Liver (tissue), 9 donors: ENCODE measurements around the gene OR4D10. TPM values are rescaled to one million over a fixed set of nuclear protein-coding genes. Genes with fewer than 3 reads are reported as not detected.

Experiments used
- DNase-seq: peaks from one replicate; pipeline ENCODE4 v3.0.0-alpha.2; 2017; ENCODE audit warnings: low spot score
- H3K27ac ChIP-seq, 2 donors: one replicate each; pipeline ENCODE4 v1.7.0; 2013; ENCODE audit warnings: inconsistent platforms in 2 of 2, low read length in 2 of 2, control low read depth in 1 of 2, low read depth in 1 of 2, mild to moderate bottlenecking in 1 of 2
- H3K27me3 ChIP-seq, 4 donors: one replicate each; pipeline versions ENCODE4 v1.6.1 to v1.7.0; 2013; ENCODE audit warnings: low read length in 3 of 4, inconsistent platforms in 1 of 4, mild to moderate bottlenecking in 1 of 4, moderate library complexity in 1 of 4; ENCODE audit not compliant: control insufficient read depth in 4 of 4, insufficient read depth in 4 of 4
- H3K36me3 ChIP-seq, 4 donors: one replicate each; pipeline versions ENCODE4 v1.6.1 to v1.7.0; 2013; ENCODE audit warnings: low read length in 3 of 4, mild to moderate bottlenecking in 3 of 4, low read depth in 1 of 4, moderate library complexity in 1 of 4; ENCODE audit not compliant: control insufficient read depth in 4 of 4, insufficient read depth in 3 of 4
- H3K4me1 ChIP-seq, 4 donors: one replicate each; pipeline versions ENCODE4 v1.6.1 to v1.7.0; 2013; ENCODE audit warnings: low read length in 3 of 4, mild to moderate bottlenecking in 3 of 4, moderate library complexity in 1 of 4; ENCODE audit not compliant: control insufficient read depth in 4 of 4, insufficient read depth in 4 of 4
- H3K4me3 ChIP-seq, 3 donors: one replicate each; pipeline versions ENCODE4 v1.6.1 to v1.7.0; 2013; ENCODE audit warnings: low read length in 3 of 3, control low read depth in 1 of 3, low read depth in 1 of 3, mild to moderate bottlenecking in 1 of 3
- H3K9ac ChIP-seq, 2 donors: one replicate each; pipeline ENCODE4 v1.7.0; 2013; ENCODE audit warnings: low read length in 2 of 2, mild to moderate bottlenecking in 2 of 2, moderate library complexity in 2 of 2, control low read depth in 1 of 2, low read depth in 1 of 2
- H3K9me3 ChIP-seq, 4 donors: one replicate each; pipeline versions ENCODE4 v1.6.1 to v1.7.0; 2013; ENCODE audit warnings: low read length in 3 of 4; ENCODE audit not compliant: control insufficient read depth in 4 of 4
- ATF3 ChIP-seq: IDR thresholded peaks from 2 replicates; pipeline ENCODE4 v1.6.1; 2016; ENCODE audit warnings: antibody characterized with exemption
- CTCF ChIP-seq: fragments of 150-350 bp; IDR thresholded peaks from 2 replicates; pipeline ENCODE4 v1.5.1; 2017; ENCODE audit warnings: improper control_type of control experiment, low read depth, low read length; ENCODE audit not compliant: missing input control
- EGR1 ChIP-seq, 2 donors: IDR thresholded peaks; 2 replicates each; pipeline ENCODE4 v1.6.1; 2016 to 2018; ENCODE audit warnings: antibody characterized with exemption in 2 of 2, low read depth in 2 of 2
- FOXA2 ChIP-seq: IDR thresholded peaks from 2 replicates; pipeline ENCODE4 v1.6.1; 2016; ENCODE audit warnings: antibody characterized with exemption
- HNF4A ChIP-seq, 2 donors: conservative IDR thresholded peaks; 2 replicates each; pipeline ENCODE4 v1.6.1; 2016; ENCODE audit warnings: antibody characterized with exemption in 2 of 2, mild to moderate bottlenecking in 2 of 2
- JUND ChIP-seq, 2 donors: IDR thresholded peaks; 2 replicates each; pipeline ENCODE4 v1.6.1; 2016; ENCODE audit warnings: antibody characterized with exemption in 2 of 2
- MAX ChIP-seq: IDR thresholded peaks from 2 replicates; pipeline ENCODE4 v1.6.1; 2016; ENCODE audit warnings: antibody characterized with exemption
- NR2F2 ChIP-seq: IDR thresholded peaks from 2 replicates; pipeline ENCODE4 v1.6.1; 2016; ENCODE audit warnings: antibody characterized with exemption
- REST ChIP-seq: IDR thresholded peaks from 2 replicates; pipeline ENCODE4 v1.6.1; 2016; ENCODE audit warnings: antibody characterized with exemption, mild to moderate bottlenecking
- TAF1 ChIP-seq: conservative IDR thresholded peaks from 2 replicates; pipeline ENCODE4 v1.6.1; 2016; ENCODE audit warnings: antibody characterized with exemption, mild to moderate bottlenecking
- YY1 ChIP-seq: IDR thresholded peaks from 2 replicates; pipeline ENCODE4 v1.6.1; 2016; ENCODE audit warnings: antibody characterized with exemption, mild to moderate bottlenecking
- WGBS: extraction: QIAGEN DNeasy Blood & Tissue Kit; methylation state at CpG from one replicate; pipeline ENCODE4 v1.1.7; 2013; 5-methylcytosine and 5-hydroxymethylcytosine counted together
- polyA plus RNA-seq, 2 donors: library from polyadenylated mRNA; stranded (reverse) in 1 of 2; unstranded in 1 of 2; fragments of 200-250 nt in 1 of 2; fragments of >200 nt in 1 of 2; fragmentation: Nextera tagmentation in 1 of 2; extraction: Ambion mirVana in 1 of 2; gene quantifications; one replicate each; pipeline versions ENCODE4 v1.2.1 to v1.2.3, GENCODE V29; 2013 to 2015
- total RNA-seq, 2 donors: library from RNA; depleted of rRNA; stranded (reverse); fragments of >200 nt; gene quantifications; one replicate each; pipeline ENCODE4 v1.2.3, GENCODE V29; 2014
- donor health status: healthy.
- donor health status: healthy.
- donor health status: healthy.
- donor health status: healthy.
- donor health status: healthy.

OR4D10 gene
- total and polyA plus RNA-seq, 4 donors: not detected

GRCh38 chr11:59520741-59521140 is 47.6 kb downstream of the OR4D10 start (continued):
- TF ChIP-seq REST: no peak
- TF ChIP-seq ATF3: no peak
- TF ChIP-seq JUND (IDR thresholded peaks at IDR 0.05): no peak

GRCh38 chr11:59523541-59523940 is 50.4 kb downstream of the OR4D10 start:
- H3K27me3 ChIP-seq: peaks cover 0 to 2% (median 0%) of the 10 kb centered on the region in 4 donors
- WGBS: 25% methylated on average over 1 of the region's 1 CpG
- H3K9me3 ChIP-seq: no peaks in the 10 kb centered on the region
- DNase-seq: no peak
- no peaks in the 10 kb centered on the region for H3K4me1 ChIP-seq
- H3K9ac ChIP-seq: no peak overlapping the region
- H3K4me3 ChIP-seq: no peak overlapping the region
- H3K36me3 ChIP-seq: no peaks in the 10 kb centered on the region
- TF ChIP-seq FOXA2 (no peak), YY1 (no peak)
- H3K27ac ChIP-seq: no peak overlapping the region

- Histone ChIP-seq H3K27ac (no peak overlapping the region), H3K9ac (no peak overlapping the region), H3K4me3 (no peak overlapping the region), H3K36me3 (no peaks in the 10 kb centered on the region), H3K9me3 (no peaks in the 10 kb centered on the region), H3K4me1 (no peaks in the 10 kb centered on the region), H3K27me3 (peaks cover 0 to 2% (median 0%) of the 10 kb centered on the region in 4 donors)
- 75% methylated on average over 7 of the region's 7 CpGs for WGBS
- TF ChIP-seq MAX (no peak), TAF1 (no peak), HNF4A (conservative IDR thresholded peaks at IDR 0.05) (no peak), EGR1 (IDR thresholded peaks at IDR 0.05; ENCODE audit: low read depth in 2 of 2) (no peak), CTCF (no peak), NR2F2 (no peak)
- no peak for DNase-seq
Observed at GRCh38 chr11:59528711-59529110, 55.6 kb downstream of the OR4D10 start.

Other genes starting within 250 kb of the OR4D10 start
- under 1 TPM in 1 of 2 donors, not detected in 1; 0.25 TPM for gene OR5AN1, start 114.4 kb upstream of the OR4D10 start, total RNA-seq
- under 1 TPM in 1 of 2 donors, not detected in 1; 0.06 TPM for gene OR5AN1, start 114.4 kb upstream of the OR4D10 start, polyA plus RNA-seq
- not detected for gene OR5A2, start 46.9 kb upstream of the OR4D10 start, total RNA-seq
- gene OR5A2, start 46.9 kb upstream of the OR4D10 start, polyA plus RNA-seq: not detected
- gene OR5A1, start 36.8 kb upstream of the OR4D10 start, total RNA-seq: not detected
- gene OR5A1, start 36.8 kb upstream of the OR4D10 start, polyA plus RNA-seq: not detected
- gene OR4D6, start 16.4 kb upstream of the OR4D10 start, total RNA-seq: not detected
- gene OR4D6, start 16.4 kb upstream of the OR4D10 start, polyA plus RNA-seq: not detected
- gene OR4D11, start 30.3 kb downstream of the OR4D10 start, total RNA-seq: not detected
- gene OR4D11, start 30.3 kb downstream of the OR4D10 start, polyA plus RNA-seq: not detected
- gene OR4D9, start 38.2 kb downstream of the OR4D10 start, total RNA-seq: not detected
- not detected for gene OR4D9, start 38.2 kb downstream of the OR4D10 start, polyA plus RNA-seq
- gene OSBP, start 142.5 kb downstream of the OR4D10 start, total RNA-seq: 10 to 100 TPM; 25.3 to 92.5 TPM
- 10 to 100 TPM; 16.5 to 47.8 TPM for gene OSBP, start 142.5 kb downstream of the OR4D10 start, polyA plus RNA-seq
- 10 to 100 TPM in 1 of 2 donors, 1 to 10 TPM in 1; 4.9 to 14.4 TPM for gene PATL1, start 195.7 kb downstream of the OR4D10 start, total RNA-seq
- gene PATL1, start 195.7 kb downstream of the OR4D10 start, polyA plus RNA-seq: 10 to 100 TPM; 10.4 to 14.7 TPM
- gene OR10V1, start 240.5 kb downstream of the OR4D10 start, total RNA-seq: not detected
- not detected for gene OR10V1, start 240.5 kb downstream of the OR4D10 start, polyA plus RNA-seq